H1 (cell line): ENCODE measurements around the gene KREMEN1. TPM values are rescaled to one million over a fixed set of nuclear protein-coding genes. Genes with fewer than 3 reads are reported as not detected.

ENCODE experiments used
- CTCF ChIA-PET: fragments of 300-600 bp; sonication (Branson Sonifier 250); formaldehyde crosslinking; loops from one replicate; lab custom pipeline; 2021; ENCODE audit not compliant: partially characterized antibody; lab: Charles Lee
- POLR2A ChIA-PET: fragments of 300-600 bp; sonication (Branson Sonifier 250); formaldehyde crosslinking; loops from one replicate; lab custom pipeline; 2021; ENCODE audit warnings: inconsistent platforms; ENCODE audit not compliant: partially characterized antibody; lab: Charles Lee
- DNase-seq, 2 experiments: peaks; one replicate each; pipeline versions ENCODE4 v3.0.0 to v3.0.0-alpha.2; 2010 to 2022; ENCODE audit warnings: low spot score in 2 of 2, low read depth in 1 of 2, mixed read lengths in 1 of 2
- FAIRE-seq: peaks from 2 replicates; lab custom pipeline; 2011; peaks lifted over from hg19 to GRCh38; lab: Jason Lieb, UNC
- H2AFZ ChIP-seq: 2 replicates; pipeline ENCODE4 v1.8.1; 2012; ENCODE audit warnings: low read length, inconsistent platforms
- H2AK5ac ChIP-seq: 2 replicates; pipeline ENCODE4 v1.6.1; 2013; ENCODE audit warnings: low read depth, low read length
- H2BK120ac ChIP-seq: replicated peaks from 2 replicates; pipeline ENCODE3; 2013; ENCODE audit warnings: low read depth, low read length, inconsistent platforms
- H2BK12ac ChIP-seq: 2 replicates; pipeline ENCODE4 v1.6.1; 2013; ENCODE audit warnings: low read depth, low read length
- H2BK15ac ChIP-seq: 2 replicates; pipeline ENCODE4 v1.6.1; 2013; ENCODE audit warnings: low read length
- H2BK20ac ChIP-seq: 2 replicates; pipeline ENCODE4 v1.6.1; 2013; ENCODE audit warnings: low read length
- H2BK5ac ChIP-seq: 2 replicates; pipeline ENCODE4 v1.6.1; 2013; ENCODE audit warnings: low read depth, low read length
- H3K14ac ChIP-seq: 2 replicates; pipeline ENCODE4 v1.6.1; 2013; ENCODE audit warnings: inconsistent platforms; ENCODE audit not compliant: insufficient read length
- H3K18ac ChIP-seq: 2 replicates; pipeline ENCODE4 v1.6.1; 2013; ENCODE audit warnings: low read length; ENCODE audit errors: extremely low read depth
- H3K23ac ChIP-seq: 2 replicates; pipeline ENCODE4 v1.6.1; 2013; ENCODE audit warnings: inconsistent platforms; ENCODE audit not compliant: insufficient read length
- H3K23me2 ChIP-seq: 2 replicates; pipeline ENCODE4 v1.6.1; 2013; ENCODE audit warnings: low read depth, low read length
- H3K27ac ChIP-seq: 2 replicates; pipeline ENCODE4 v1.6.1; 2011; ENCODE audit warnings: low read depth, low read length, inconsistent platforms
- H3K27me3 ChIP-seq, 4 experiments: replicated peaks in 1 of 4; 1 replicate in 1 of 4; 2 replicates in 3 of 4; pipeline versions ENCODE4 v1.6.1 to v1.8.1; 2011 to 2013; ENCODE audit warnings: low read length in 3 of 4, mild to moderate bottlenecking in 3 of 4, inconsistent platforms in 2 of 4, mixed read lengths in 2 of 4, moderate library complexity in 1 of 4; ENCODE audit not compliant: control insufficient read depth in 3 of 4, insufficient read depth in 3 of 4; ENCODE audit errors: extremely low read depth in 1 of 4
- H3K36me3 ChIP-seq, 4 experiments: 2 replicates each; pipeline versions ENCODE4 v1.6.1 to v1.8.1; 2011 to 2013; ENCODE audit warnings: mild to moderate bottlenecking in 4 of 4, low read length in 3 of 4, moderate library complexity in 2 of 4, control low read depth in 1 of 4, inconsistent platforms in 1 of 4; ENCODE audit not compliant: insufficient read depth in 4 of 4, control insufficient read depth in 2 of 4
- H3K4ac ChIP-seq: replicated peaks from 2 replicates; pipeline ENCODE3; 2013; ENCODE audit warnings: low read length, low read depth, mixed read lengths, inconsistent platforms; ENCODE audit not compliant: insufficient read length
- H3K4me1 ChIP-seq, 4 experiments: replicated peaks in 1 of 4; 1 replicate in 1 of 4; 2 replicates in 3 of 4; pipeline versions ENCODE4 v1.6.1 to v1.8.1; 2011 to 2013; ENCODE audit warnings: low read length in 3 of 4, inconsistent platforms in 2 of 4, mixed read lengths in 1 of 4; ENCODE audit not compliant: insufficient read depth in 4 of 4, control insufficient read depth in 3 of 4
- H3K4me2 ChIP-seq, 2 experiments: 2 replicates each; pipeline versions ENCODE4 v1.6.1 to v1.8.1; 2011 to 2013; ENCODE audit warnings: low read depth in 2 of 2, low read length in 2 of 2, control low read depth in 1 of 2, inconsistent platforms in 1 of 2, mild to moderate bottlenecking in 1 of 2; ENCODE audit not compliant: insufficient read depth in 1 of 2
- H3K4me3 ChIP-seq, 4 experiments: fragments of 200-600, 300-600 bp in 1 of 4; sonication (generic), shearing (Covaris generic), sonication (Bioruptor Twin) in 1 of 4; 2 replicates each; pipeline versions ENCODE4 v1.5.1 to v1.8.1; 2011 to 2016; ENCODE audit warnings: low read length in 4 of 4, low read depth in 3 of 4, control low read depth in 2 of 4, inconsistent platforms in 2 of 4, mild to moderate bottlenecking in 2 of 4, mixed read lengths in 1 of 4, moderate library complexity in 1 of 4; ENCODE audit not compliant: insufficient read depth in 2 of 4; ENCODE audit errors: extremely low read depth in 1 of 4
- H3K56ac ChIP-seq: replicated peaks from 2 replicates; pipeline ENCODE3; 2013; ENCODE audit warnings: low read depth, mild to moderate bottlenecking, mixed read lengths, low read length, inconsistent platforms; ENCODE audit not compliant: insufficient read length
- H3K79me1 ChIP-seq: 2 replicates; pipeline ENCODE4 v1.6.1; 2013; ENCODE audit warnings: low read depth, low read length, control low read depth
- H3K79me2 ChIP-seq, 2 experiments: 2 replicates each; pipeline versions ENCODE4 v1.6.1 to v1.8.1; 2012 to 2013; ENCODE audit warnings: low read length in 2 of 2, mild to moderate bottlenecking in 2 of 2, inconsistent platforms in 1 of 2; ENCODE audit not compliant: insufficient read depth in 2 of 2, control insufficient read depth in 1 of 2
- H3K9ac ChIP-seq, 4 experiments: replicated peaks in 1 of 4; 1 replicate in 1 of 4; 2 replicates in 3 of 4; pipeline versions ENCODE4 v1.6.1 to v1.8.1; 2011 to 2013; ENCODE audit warnings: low read depth in 3 of 4, low read length in 3 of 4, control low read depth in 2 of 4, mild to moderate bottlenecking in 2 of 4, moderate library complexity in 2 of 4, inconsistent platforms in 1 of 4; ENCODE audit errors: extremely low read depth in 1 of 4
- H3K9me3 ChIP-seq, 2 experiments: 2 replicates each; pipeline versions ENCODE4 v1.6.1 to v1.8.1; 2012 to 2013; ENCODE audit warnings: mild to moderate bottlenecking in 2 of 2, moderate library complexity in 2 of 2, control low read depth in 1 of 2, inconsistent platforms in 1 of 2, low read depth in 1 of 2, low read length in 1 of 2, mixed read lengths in 1 of 2; ENCODE audit not compliant: insufficient read depth in 2 of 2
- H4K20me1 ChIP-seq, 2 experiments: replicated peaks in 1 of 2; 2 replicates each; pipeline versions ENCODE3 to v1.8.1; 2011 to 2013; ENCODE audit warnings: inconsistent platforms in 2 of 2, low read length in 2 of 2, mild to moderate bottlenecking in 1 of 2; ENCODE audit not compliant: insufficient read depth in 2 of 2, control insufficient read depth in 1 of 2
- H4K5ac ChIP-seq: 2 replicates; pipeline ENCODE4 v1.6.1; 2013; ENCODE audit warnings: low read length, low read depth, mixed read lengths, inconsistent platforms; ENCODE audit not compliant: insufficient read length
- H4K8ac ChIP-seq: 2 replicates; pipeline ENCODE4 v1.8.0; 2013; ENCODE audit warnings: mild to moderate bottlenecking, moderate library complexity, low read length, inconsistent platforms; ENCODE audit not compliant: insufficient read depth; ENCODE audit errors: extremely low read depth
- H4K91ac ChIP-seq: replicated peaks from 2 replicates; pipeline ENCODE3; 2013; ENCODE audit warnings: low read length, mixed read lengths, inconsistent platforms; ENCODE audit not compliant: insufficient read length
- SIRT6 ChIP-seq: IDR thresholded peaks from one replicate; pipeline ENCODE4 v1.7.1; 2012; ENCODE audit warnings: low read length, inconsistent platforms
- WGBS, 2 experiments: shearing (Covaris generic) in 1 of 2; methylation state at CpG; one replicate each; pipeline versions ENCODE4 v1.1.6 to v1.1.7; 2013 to 2015; ENCODE audit warnings: low lambda C conversion rate in 2 of 2, mixed read lengths in 2 of 2, inconsistent platforms in 1 of 2, low coverage in 1 of 2, missing lambda C conversion rate in 1 of 2; ENCODE audit not compliant: insufficient replicate concordance in 2 of 2, insufficient coverage in 1 of 2, insufficient read length in 1 of 2; ENCODE audit errors: extremely low coverage in 1 of 2, missing lambda C conversion rate in 1 of 2; 5-methylcytosine and 5-hydroxymethylcytosine counted together
- polyA plus RNA-seq, 7 experiments: library from polyadenylated mRNA; depleted of rRNA in 3 of 7; stranded (reverse) in 5 of 7; unstranded in 2 of 7; fragments of >200 nt in 5 of 7; fragments of 200-250 nt in 2 of 7; gene quantifications; 1 replicate in 5 of 7; 2 replicates in 1 of 7; 4 replicates in 1 of 7; pipeline versions ENCODE4 v1.2.1 to v1.2.3, GENCODE V29; 2011 to 2013; ENCODE audit warnings: missing spikeins in 2 of 7, mixed read lengths in 2 of 7
- total RNA-seq: library from RNA; stranded (reverse); fragmentation: NEBNext Ultra II Directional; extraction: Animal tissue kit (Norgen Biotek cat#: 25700); gene quantifications from 2 replicates; pipeline ENCODE4 v1.2.1, GENCODE V29; 2021

The KREMEN1 gene
- total and polyA plus RNA-seq, 2 of the 8 experiments (the other 6 are each of a cell fraction or from before 2014, with no cell fraction given) = 2.1 to 3.2 TPM

GRCh38 chr22:29078036-29078868, 5.4 kb downstream of the KREMEN1 start:
- H3K27me3 ChIP-seq = peaks cover 4 to 22% (median 20%) of the 10 kb centered on the region in 4 experiments
- H3K27ac ChIP-seq = no peak overlapping the region
- no peak overlapping the region for H2BK5ac ChIP-seq
- no peak overlapping the region for H2AK5ac ChIP-seq
- no peak overlapping the region for H2BK12ac ChIP-seq
- no peak overlapping the region for H3K4ac ChIP-seq
- no peak overlapping the region for H3K18ac ChIP-seq
- no peak overlapping the region for H3K14ac ChIP-seq
- ChIA-PET CTCF (interaction anchor here (0.6 to 3.0 kb wide), 4 partner anchors 11 to 431 kb away, joined by 3 to 10 read pairs (median 4); no protein-coding TSS in a partner anchor), POLR2A (no interaction called here)
- DNase-seq (no peak), FAIRE-seq (no peak)
- H2BK20ac ChIP-seq = no peak overlapping the region
- H3K4me1 ChIP-seq = peaks cover 2 to 9% (median 4%) of the 10 kb centered on the region in 4 experiments
- no peak overlapping the region for H3K4me3 ChIP-seq
- no peaks in the 10 kb centered on the region; the same call in 1 of the 2 replicates for H3K79me1 ChIP-seq
- no peak overlapping the region for H2BK15ac ChIP-seq
- no peak overlapping the region for H3K4me2 ChIP-seq
- no peak overlapping the region for H2AFZ ChIP-seq
- 91% methylated on average over 6 of the region's 6 CpGs; no CpG with 5 or more reads in 1 of the 2 experiments for WGBS, 2 experiments
- no peak overlapping the region for H4K91ac ChIP-seq
- H3K9me3 ChIP-seq = no peaks in the 10 kb centered on the region
- no peak overlapping the region for H2BK120ac ChIP-seq
- peaks cover 3 to 8% of the 10 kb centered on the region in 2 experiments for H4K20me1 ChIP-seq
- no peak overlapping the region for H4K5ac ChIP-seq
- H3K23ac ChIP-seq = no peak overlapping the region
- no peaks in the 10 kb centered on the region for H3K79me2 ChIP-seq
- no peak for TF ChIP-seq SIRT6
- no peaks in the 10 kb centered on the region for H3K36me3 ChIP-seq
- no peak overlapping the region for H4K8ac ChIP-seq
- H3K56ac ChIP-seq = no peak overlapping the region
- peaks cover 10% of the 10 kb centered on the region for H3K23me2 ChIP-seq
- H3K9ac ChIP-seq = no peak overlapping the region
